Stimulated activated naive CD8-positive, alpha-beta T cell treated with anti-CD3 and anti-CD28 coated beads, Interleukin-15, Interleukin-2, amounts not matched to agents 100 ng/mL and 50 ng/mL, for 24 hours (primary cell): ENCODE measurements around the gene PAFAH1B1.
"Not testable (repeated sequence)": the region's sequence is repeated elsewhere in the genome, so short reads cannot be mapped to it uniquely, and the experiment has no call there.

ENCODE experiments used
- H3K27ac Mint-ChIP-seq: one replicate; pipeline ENCODE4 v1.8.0; 2021; ENCODE audit warnings: mild to moderate bottlenecking, mixed read lengths
- H3K27me3 Mint-ChIP-seq: one replicate; pipeline ENCODE4 v1.8.0; 2021; ENCODE audit warnings: mixed read lengths
- H3K36me3 Mint-ChIP-seq: one replicate; pipeline ENCODE4 v1.8.0; 2021; ENCODE audit warnings: low read depth, mixed read lengths
- H3K4me1 Mint-ChIP-seq: one replicate; pipeline ENCODE4 v1.8.0; 2021; ENCODE audit warnings: low read depth, mixed read lengths
- H3K4me3 Mint-ChIP-seq: one replicate; pipeline ENCODE4 v1.8.0; 2021; ENCODE audit warnings: mild to moderate bottlenecking, mixed read lengths
- H3K9me3 Mint-ChIP-seq: one replicate; pipeline ENCODE4 v1.8.0; 2021; ENCODE audit warnings: mixed read lengths

Gene PAFAH1B1

GRCh38 chr17:2572304-2572609 is 21.2 kb upstream of the PAFAH1B1 start:
- not testable (repeated sequence) for H3K4me1 Mint-ChIP-seq, H3K4me3 Mint-ChIP-seq, H3K9me3 Mint-ChIP-seq, H3K27me3 Mint-ChIP-seq, H3K27ac Mint-ChIP-seq, H3K36me3 Mint-ChIP-seq

- Mint-ChIP-seq H3K4me1 (no peaks in the 10 kb centered on the region), H3K9me3 (no peaks in the 10 kb centered on the region), H3K4me3 (no peak overlapping the region), H3K36me3 (no peaks in the 10 kb centered on the region), H3K27me3 (peaks cover 11% of the 10 kb centered on the region), H3K27ac (no peak overlapping the region)
Observed at GRCh38 chr17:2580151-2580550, 13.3 kb upstream of the PAFAH1B1 start.

- no peaks in the 10 kb centered on the region for H3K36me3 Mint-ChIP-seq
- H3K9me3 Mint-ChIP-seq = no peaks in the 10 kb centered on the region
- no peak overlapping the region for H3K27ac Mint-ChIP-seq
- no peaks in the 10 kb centered on the region for H3K4me1 Mint-ChIP-seq
- H3K27me3 Mint-ChIP-seq = peaks cover 11% of the 10 kb centered on the region
- no peak overlapping the region for H3K4me3 Mint-ChIP-seq
Observed at GRCh38 chr17:2580661-2581060, 12.8 kb upstream of the PAFAH1B1 start.

GRCh38 chr17:2582493-2582892 is 11.0 kb upstream of the PAFAH1B1 start:
- no peaks in the 10 kb centered on the region for H3K9me3 Mint-ChIP-seq
- H3K4me3 Mint-ChIP-seq = no peak overlapping the region
- no peaks in the 10 kb centered on the region for H3K36me3 Mint-ChIP-seq
- H3K27me3 Mint-ChIP-seq = peaks cover 9% of the 10 kb centered on the region
- no peak overlapping the region for H3K27ac Mint-ChIP-seq
- no peaks in the 10 kb centered on the region for H3K4me1 Mint-ChIP-seq

GRCh38 chr17:2591040-2591640 is 2.3 kb upstream of the PAFAH1B1 start:
- Mint-ChIP-seq H3K36me3 (peaks cover 7% of the 10 kb centered on the region), H3K27me3 (no peaks in the 10 kb centered on the region), H3K4me3 (no peak overlapping the region), H3K9me3 (no peaks in the 10 kb centered on the region), H3K4me1 (peaks cover 22% of the 10 kb centered on the region), H3K27ac (no peak overlapping the region)

- peak overlapping the region; percentile 96 for H3K4me3 Mint-ChIP-seq
- no peaks in the 10 kb centered on the region for H3K27me3 Mint-ChIP-seq
- H3K4me1 Mint-ChIP-seq = peaks cover 48% of the 10 kb centered on the region
- peaks cover 20% of the 10 kb centered on the region for H3K36me3 Mint-ChIP-seq
- H3K27ac Mint-ChIP-seq = peak overlapping the region; percentile 95
- H3K9me3 Mint-ChIP-seq = no peaks in the 10 kb centered on the region
Observed at GRCh38 chr17:2593821-2594721, 617 bp downstream of the PAFAH1B1 start.

- Mint-ChIP-seq H3K4me1 (peaks cover 55% of the 10 kb centered on the region), H3K4me3 (peak overlapping the region; percentile 96), H3K27ac (peak overlapping the region; percentile 95), H3K36me3 (peaks cover 26% of the 10 kb centered on the region), H3K27me3 (no peaks in the 10 kb centered on the region), H3K9me3 (no peaks in the 10 kb centered on the region)
Observed at GRCh38 chr17:2594722-2595599, 1.5 kb downstream of the PAFAH1B1 start.

- Mint-ChIP-seq H3K27ac (peak overlapping the region; percentile 36), H3K9me3 (no peaks in the 10 kb centered on the region), H3K36me3 (peaks cover 26% of the 10 kb centered on the region), H3K4me3 (peak overlapping the region; percentile 96), H3K27me3 (no peaks in the 10 kb centered on the region), H3K4me1 (peaks cover 58% of the 10 kb centered on the region)
Observed at GRCh38 chr17:2595716-2596115, 2.3 kb downstream of the PAFAH1B1 start.

GRCh38 chr17:2598166-2598565 is 4.7 kb downstream of the PAFAH1B1 start:
- H3K4me1 Mint-ChIP-seq = peaks cover 66% of the 10 kb centered on the region
- no peaks in the 10 kb centered on the region for H3K27me3 Mint-ChIP-seq
- H3K36me3 Mint-ChIP-seq = peaks cover 32% of the 10 kb centered on the region
- H3K27ac Mint-ChIP-seq = no peak overlapping the region
- H3K4me3 Mint-ChIP-seq = no peak overlapping the region
- no peaks in the 10 kb centered on the region for H3K9me3 Mint-ChIP-seq

- Mint-ChIP-seq H3K4me3 (no peak overlapping the region), H3K27me3 (no peaks in the 10 kb centered on the region), H3K36me3 (peaks cover 38% of the 10 kb centered on the region), H3K9me3 (no peaks in the 10 kb centered on the region), H3K4me1 (peaks cover 70% of the 10 kb centered on the region), H3K27ac (peak overlapping the region; percentile 34)
Observed at GRCh38 chr17:2602597-2603017, 9.2 kb downstream of the PAFAH1B1 start.

- H3K27me3 Mint-ChIP-seq = no peaks in the 10 kb centered on the region
- no peak overlapping the region for H3K4me3 Mint-ChIP-seq
- no peak overlapping the region for H3K27ac Mint-ChIP-seq
Observed at GRCh38 chr17:2608350-2608913, 15.0 kb downstream of the PAFAH1B1 start.

GRCh38 chr17:2609091-2609490 is 15.6 kb downstream of the PAFAH1B1 start:
- H3K4me1 Mint-ChIP-seq = peaks cover 58% of the 10 kb centered on the region
- no peaks in the 10 kb centered on the region for H3K9me3 Mint-ChIP-seq
- H3K4me3 Mint-ChIP-seq = no peak overlapping the region
- H3K27me3 Mint-ChIP-seq = no peaks in the 10 kb centered on the region
- H3K27ac Mint-ChIP-seq = no peak overlapping the region
- peaks cover 18% of the 10 kb centered on the region for H3K36me3 Mint-ChIP-seq

More at GRCh38 chr17:2608350-2608913, 15.0 kb downstream of the PAFAH1B1 start:
- Mint-ChIP-seq H3K9me3 (no peaks in the 10 kb centered on the region), H3K36me3 (peaks cover 18% of the 10 kb centered on the region), H3K4me1 (peaks cover 57% of the 10 kb centered on the region)

- Mint-ChIP-seq H3K4me1 (peaks cover 54% of the 10 kb centered on the region), H3K9me3 (no peaks in the 10 kb centered on the region), H3K27me3 (no peaks in the 10 kb centered on the region), H3K4me3 (no peak overlapping the region), H3K27ac (no peak overlapping the region), H3K36me3 (peaks cover 10% of the 10 kb centered on the region)
Observed at GRCh38 chr17:2610195-2611175, 17.0 kb downstream of the PAFAH1B1 start.

- Mint-ChIP-seq H3K9me3 (no peaks in the 10 kb centered on the region), H3K4me1 (peaks cover 53% of the 10 kb centered on the region), H3K27me3 (no peaks in the 10 kb centered on the region), H3K4me3 (no peak overlapping the region), H3K27ac (no peak overlapping the region), H3K36me3 (peaks cover 12% of the 10 kb centered on the region)
Observed at GRCh38 chr17:2611627-2612026, 18.2 kb downstream of the PAFAH1B1 start.
